NB4 (cell line): ENCODE results near the gene MYOF.

Source experiments
- MYC ChIP-seq: IDR thresholded peaks from 2 replicates; pipeline ENCODE4 v1.6.1; 2011; ENCODE audit warnings: low read depth, low read length
- POLR2A ChIP-seq: IDR thresholded peaks from 2 replicates; pipeline ENCODE4 v1.6.1; 2011; ENCODE audit warnings: mild to moderate bottlenecking; ENCODE audit not compliant: insufficient read length; ENCODE audit errors: extremely low read depth
- TF ChIP-seq, protein P1 (sequence below): IDR thresholded peaks from one replicate; pipeline ENCODE4 v1.5.1; 2012; ENCODE audit warnings: low read depth, low read length
- TF ChIP-seq, protein P2 (sequence below): IDR thresholded peaks from 2 replicates; pipeline ENCODE4 v1.6.1; 2011; ENCODE audit warnings: low read depth, low read length

DNA sequence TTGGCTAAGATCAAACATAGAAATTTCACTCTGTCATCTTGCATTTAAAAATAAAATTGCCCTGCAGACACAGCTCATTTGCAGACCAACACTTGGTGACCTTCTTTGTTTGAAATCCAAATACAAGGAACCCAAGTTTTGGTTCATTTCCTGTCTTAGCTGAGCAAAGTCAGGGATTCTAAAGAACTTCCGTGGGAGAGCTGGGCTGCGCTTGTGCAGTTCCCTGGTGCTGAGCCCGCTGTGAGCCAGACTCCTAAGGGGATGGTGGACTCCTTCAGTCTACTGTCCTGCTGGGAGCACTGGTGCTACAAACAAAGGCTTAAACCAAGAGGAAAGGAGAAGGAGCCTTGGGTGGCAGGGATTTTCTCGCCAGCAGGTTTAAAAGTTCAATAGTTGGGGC lies 60.0 kb downstream of the MYOF start:
- TF ChIP-seq POLR2A (no peak), MYC (no peak)
- TF ChIP-seq, protein P1, sequence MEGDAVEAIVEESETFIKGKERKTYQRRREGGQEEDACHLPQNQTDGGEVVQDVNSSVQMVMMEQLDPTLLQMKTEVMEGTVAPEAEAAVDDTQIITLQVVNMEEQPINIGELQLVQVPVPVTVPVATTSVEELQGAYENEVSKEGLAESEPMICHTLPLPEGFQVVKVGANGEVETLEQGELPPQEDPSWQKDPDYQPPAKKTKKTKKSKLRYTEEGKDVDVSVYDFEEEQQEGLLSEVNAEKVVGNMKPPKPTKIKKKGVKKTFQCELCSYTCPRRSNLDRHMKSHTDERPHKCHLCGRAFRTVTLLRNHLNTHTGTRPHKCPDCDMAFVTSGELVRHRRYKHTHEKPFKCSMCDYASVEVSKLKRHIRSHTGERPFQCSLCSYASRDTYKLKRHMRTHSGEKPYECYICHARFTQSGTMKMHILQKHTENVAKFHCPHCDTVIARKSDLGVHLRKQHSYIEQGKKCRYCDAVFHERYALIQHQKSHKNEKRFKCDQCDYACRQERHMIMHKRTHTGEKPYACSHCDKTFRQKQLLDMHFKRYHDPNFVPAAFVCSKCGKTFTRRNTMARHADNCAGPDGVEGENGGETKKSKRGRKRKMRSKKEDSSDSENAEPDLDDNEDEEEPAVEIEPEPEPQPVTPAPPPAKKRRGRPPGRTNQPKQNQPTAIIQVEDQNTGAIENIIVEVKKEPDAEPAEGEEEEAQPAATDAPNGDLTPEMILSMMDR, result no peak
- TF ChIP-seq, protein P2, sequence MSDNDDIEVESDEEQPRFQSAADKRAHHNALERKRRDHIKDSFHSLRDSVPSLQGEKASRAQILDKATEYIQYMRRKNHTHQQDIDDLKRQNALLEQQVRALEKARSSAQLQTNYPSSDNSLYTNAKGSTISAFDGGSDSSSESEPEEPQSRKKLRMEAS, result no peak
